Measurements from ENCODE around the gene PRKCE.

PRKCE gene

DNA sequence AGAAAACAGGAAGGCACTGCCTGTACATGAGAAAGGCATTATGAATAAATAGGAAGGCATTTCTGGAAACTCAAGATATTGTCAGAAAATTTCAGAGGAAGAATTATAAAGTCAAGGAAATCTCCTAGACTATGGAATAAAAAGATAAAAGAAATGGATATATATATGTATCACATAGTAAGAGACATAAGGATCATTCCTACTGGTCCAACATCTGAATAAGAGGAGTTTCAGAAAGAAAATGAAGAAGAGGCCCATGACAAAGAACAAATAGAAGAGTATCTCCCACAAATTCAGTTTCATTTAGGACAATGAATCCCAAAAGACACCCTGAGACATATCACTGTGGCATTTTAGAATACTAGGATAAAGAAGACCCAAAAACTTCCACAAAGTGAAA lies 178.8 kb downstream of the PRKCE start:
- DNase-seq (ENCODE audit: low spot score) (no peak), FAIRE-seq (no peak)

DNA sequence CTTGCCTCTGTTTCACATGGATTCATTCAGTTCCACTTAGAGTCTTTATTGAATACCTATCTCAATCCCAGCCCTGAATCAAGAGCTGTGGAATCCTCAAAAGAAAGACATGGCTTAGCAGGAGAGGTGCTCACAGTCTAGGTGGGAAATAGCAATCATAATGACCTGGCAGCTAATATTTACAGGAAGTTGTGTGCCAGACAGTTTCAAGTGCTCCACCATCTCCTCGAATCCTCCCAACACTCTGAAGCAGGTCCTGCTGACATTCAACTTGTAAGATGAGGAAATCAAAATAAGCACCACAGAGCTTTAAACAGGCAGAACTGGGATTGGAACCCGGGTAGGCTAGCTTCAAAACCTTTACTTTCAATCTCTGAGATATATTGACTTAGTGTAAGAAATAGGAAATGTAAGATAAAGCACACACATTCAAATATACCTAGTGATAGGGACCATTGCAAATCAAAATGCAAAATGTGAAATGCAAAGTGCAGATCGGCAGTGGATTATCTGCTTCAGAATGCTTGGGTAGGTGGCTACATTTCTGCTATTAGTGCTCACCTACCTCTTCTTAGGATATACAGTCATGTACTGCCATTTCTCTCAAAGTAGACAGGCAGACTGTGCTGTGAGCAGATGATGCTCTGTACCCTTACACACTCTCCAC lies 182.0 kb downstream of the PRKCE start:
- FAIRE-seq (no peak), DNase-seq (ENCODE audit: low spot score) (no peak)

GRCh38 chr2:45833968-45834344 lies 182.5 kb downstream of the PRKCE start:
- FAIRE-seq (no peak), DNase-seq (ENCODE audit: low spot score) (no peak)

GRCh38 chr2:45834372-45834771 lies 182.9 kb downstream of the PRKCE start:
- no peak for FAIRE-seq

GRCh38 chr2:45834858-45835257 lies 183.4 kb downstream of the PRKCE start:
- no peak for DNase-seq (ENCODE audit: low spot score)
- FAIRE-seq: no peak

More at GRCh38 chr2:45834372-45834771, 182.9 kb downstream of the PRKCE start:
- no peak for DNase-seq (ENCODE audit: low spot score)

DNA sequence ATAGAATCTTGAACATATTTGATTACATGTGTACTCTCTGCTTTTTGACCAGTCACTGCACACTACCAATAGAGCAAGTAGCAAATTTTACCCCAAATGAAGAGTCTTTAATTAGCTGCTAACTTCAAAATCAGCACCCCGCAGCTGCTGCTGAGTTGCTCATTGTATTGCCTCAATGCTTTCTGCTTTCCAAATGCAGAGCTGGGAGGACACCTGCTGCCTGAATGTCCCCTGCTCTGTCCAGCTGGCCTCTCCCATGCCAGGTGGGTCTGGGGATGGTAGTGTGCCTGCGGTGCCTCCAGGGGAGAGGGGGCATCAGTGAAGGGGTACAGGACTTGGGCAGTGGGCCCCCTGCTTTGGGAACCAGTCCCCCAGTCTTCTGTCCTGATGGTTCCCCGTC lies 184.8 kb downstream of the PRKCE start:
- no peak for DNase-seq (ENCODE audit: low spot score)
- FAIRE-seq: no peak

DNA sequence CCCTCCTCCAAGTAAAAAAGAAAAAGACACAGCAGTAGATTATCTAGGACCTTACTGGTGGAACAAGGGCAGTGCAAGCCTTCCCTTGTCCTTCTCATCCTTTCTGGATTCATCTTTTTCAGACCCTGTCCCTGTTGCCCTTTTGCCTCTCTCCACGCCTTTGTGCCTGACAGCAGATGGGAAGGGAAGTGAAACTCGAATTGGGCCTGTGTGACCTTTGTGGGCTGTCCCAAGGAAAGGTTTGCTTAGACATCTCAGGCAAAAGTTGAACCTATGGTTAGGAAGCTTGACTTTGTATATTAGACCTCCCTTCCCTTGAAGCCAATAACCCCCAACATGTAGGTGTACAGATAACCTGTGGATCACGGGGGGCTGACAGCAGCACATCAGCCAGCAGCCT lies 185.3 kb downstream of the PRKCE start:
- DNase-seq (ENCODE audit: low spot score) (no peak), FAIRE-seq (no peak)

GRCh38 chr2:45837812-45838341 lies 186.4 kb downstream of the PRKCE start:
- FAIRE-seq (no peak), DNase-seq (ENCODE audit: low spot score) (no peak)

DNA sequence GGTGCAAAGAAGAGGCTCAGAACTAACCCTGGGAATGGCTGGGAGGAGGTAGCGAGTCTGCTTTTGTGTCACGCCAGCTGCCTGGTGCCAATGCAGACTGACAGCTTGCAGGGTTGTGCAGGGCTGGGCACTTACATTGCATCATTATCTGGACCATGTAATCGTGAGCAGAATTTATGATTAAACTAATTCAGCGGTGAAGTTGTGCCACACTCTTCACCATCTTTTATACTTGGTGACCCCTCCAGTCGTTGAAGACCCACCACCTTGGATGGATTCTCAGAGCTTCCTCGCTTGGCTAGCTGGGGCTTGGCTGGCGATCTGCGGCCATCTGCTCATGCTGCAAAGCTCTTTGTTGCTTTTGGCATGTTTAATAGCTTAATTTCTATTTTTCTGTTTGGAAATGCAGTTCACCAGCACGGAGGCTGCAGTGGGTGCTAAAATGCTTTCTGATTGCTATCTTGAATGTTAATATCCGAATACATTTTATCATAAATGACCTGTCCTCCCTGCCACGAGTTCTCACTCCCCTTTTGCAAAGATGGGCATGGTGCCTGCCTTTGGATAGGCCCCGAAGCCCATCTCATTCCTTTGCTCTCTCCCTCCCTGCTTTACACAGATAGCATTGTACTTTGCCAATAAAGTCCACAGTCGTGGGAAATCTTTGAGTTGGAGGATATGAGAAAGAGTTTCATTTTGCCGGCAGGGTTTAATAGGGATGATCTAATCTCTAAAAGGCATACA lies 188.2 kb downstream of the PRKCE start:
- FAIRE-seq (no peak), DNase-seq (ENCODE audit: low spot score) (no peak)

DNA sequence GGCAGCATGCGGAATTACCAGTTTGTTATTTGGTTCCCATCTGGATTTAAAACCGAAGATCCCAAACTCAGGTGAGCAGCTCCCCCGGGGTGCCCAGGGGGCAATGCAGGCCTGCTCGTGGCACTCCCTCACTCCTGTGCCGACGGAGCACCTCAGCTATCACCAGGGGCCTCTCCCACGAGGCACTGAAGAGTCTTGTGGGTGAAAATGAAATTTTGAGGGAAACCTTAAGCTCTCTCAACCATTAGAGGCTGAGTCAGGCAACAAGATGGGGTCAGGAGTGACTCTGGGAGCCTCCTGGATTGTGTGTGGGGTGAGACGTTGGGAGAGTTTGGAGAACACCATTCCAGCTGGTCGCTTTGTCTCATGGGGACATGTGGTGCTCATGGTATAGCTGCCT lies 189.0 kb downstream of the PRKCE start:
- FAIRE-seq (no peak), DNase-seq (ENCODE audit: low spot score) (no peak)

DNA sequence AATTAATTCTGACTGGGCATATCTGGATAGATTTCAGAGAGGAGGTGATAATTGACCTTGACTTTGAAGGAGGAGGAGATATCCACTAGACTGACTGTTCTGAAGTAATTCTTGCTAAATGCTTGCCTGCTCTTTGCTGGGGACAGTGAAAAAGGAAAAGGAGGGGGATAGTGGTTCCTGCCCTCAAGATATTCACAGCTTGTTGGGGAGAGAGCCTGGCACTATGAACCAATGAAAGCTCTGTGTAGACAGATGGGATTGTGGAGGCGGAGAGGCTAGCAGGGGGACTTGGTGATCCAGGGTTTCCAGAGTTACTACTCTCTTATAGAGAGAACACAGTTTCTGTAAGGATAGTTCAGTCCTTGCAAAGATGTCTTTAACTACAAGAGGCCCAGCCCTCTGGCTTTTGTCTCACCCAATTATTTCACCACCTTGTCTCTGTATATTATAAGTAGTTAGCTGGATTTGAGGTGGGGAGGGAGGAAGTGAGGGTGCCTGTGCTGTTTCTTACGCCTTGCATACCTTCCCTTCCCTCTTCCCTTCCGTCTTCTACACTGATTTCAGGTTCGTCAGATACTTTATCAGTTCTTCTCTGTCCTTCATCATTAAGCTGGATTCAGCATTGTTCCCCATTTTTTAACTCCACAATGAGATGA lies 190.4 kb downstream of the PRKCE start:
- DNase-seq (ENCODE audit: low spot score) (no peak), FAIRE-seq (no peak)

DNA sequence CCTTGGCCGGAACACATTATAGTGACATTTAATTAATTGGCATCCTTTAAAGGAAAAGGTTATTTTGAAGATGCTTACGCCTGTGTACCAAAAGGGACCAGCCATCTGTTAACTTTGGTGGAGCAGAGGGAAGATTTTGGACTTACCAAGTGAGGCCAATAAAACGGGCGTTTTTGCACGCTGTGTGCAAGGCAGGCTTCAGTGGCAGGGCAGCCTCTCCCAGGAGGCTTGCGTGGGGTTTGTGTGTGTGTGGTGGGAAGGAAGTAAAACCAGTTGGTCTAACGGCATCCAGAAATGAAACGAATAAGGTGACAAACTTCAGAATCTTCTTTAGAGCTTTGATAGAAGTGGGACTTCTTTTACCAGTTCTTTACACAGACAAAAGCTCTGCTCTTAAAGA lies 191.7 kb downstream of the PRKCE start:
- DNase-seq (ENCODE audit: low spot score) (no peak), FAIRE-seq (no peak)

- DNase-seq (ENCODE audit: low spot score) (no peak), FAIRE-seq (no peak)
Observed at GRCh38 chr2:45844796-45845457, 193.5 kb downstream of the PRKCE start.

- FAIRE-seq (no peak), DNase-seq (ENCODE audit: low spot score) (no peak)
Observed at GRCh38 chr2:45845566-45845965, 194.1 kb downstream of the PRKCE start.

DNA sequence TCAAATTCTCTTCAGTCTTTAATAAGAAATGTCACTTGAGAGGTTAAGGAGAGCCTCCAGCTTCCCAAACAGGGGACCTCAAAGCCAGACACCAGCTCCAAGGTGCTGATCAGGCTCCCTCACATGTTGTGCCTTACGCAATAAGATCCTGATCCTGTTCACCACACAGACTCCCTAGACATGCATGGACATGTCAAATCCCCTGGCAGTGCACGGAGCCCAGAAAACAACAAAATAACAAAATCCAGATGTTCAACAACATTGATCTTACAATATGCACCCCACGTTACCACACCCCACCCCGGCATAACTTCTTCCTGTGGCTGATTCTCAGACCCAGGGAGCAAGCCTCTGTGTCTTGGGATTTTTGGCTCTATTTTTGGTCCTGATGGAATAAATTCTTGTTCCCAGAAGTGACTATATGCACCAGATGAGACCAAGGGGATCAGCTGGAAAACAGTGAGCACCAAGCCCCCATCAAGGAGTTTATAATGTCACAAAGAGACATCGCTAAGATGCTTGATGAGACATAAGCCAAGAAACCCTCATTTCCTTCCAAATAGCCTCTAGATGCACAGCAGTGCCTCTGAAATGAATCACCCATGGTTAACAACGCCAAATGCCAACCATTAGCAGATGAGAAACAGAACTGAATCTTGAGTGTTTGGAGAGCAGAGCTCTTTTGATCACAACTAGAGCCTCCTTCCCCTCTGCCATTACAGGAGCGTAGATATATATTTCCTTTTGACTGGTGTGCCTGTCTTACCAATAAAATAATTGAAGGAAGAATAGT lies 198.2 kb downstream of the PRKCE start:
- DNase-seq (ENCODE audit: low spot score) (no peak), FAIRE-seq (no peak)

DNA sequence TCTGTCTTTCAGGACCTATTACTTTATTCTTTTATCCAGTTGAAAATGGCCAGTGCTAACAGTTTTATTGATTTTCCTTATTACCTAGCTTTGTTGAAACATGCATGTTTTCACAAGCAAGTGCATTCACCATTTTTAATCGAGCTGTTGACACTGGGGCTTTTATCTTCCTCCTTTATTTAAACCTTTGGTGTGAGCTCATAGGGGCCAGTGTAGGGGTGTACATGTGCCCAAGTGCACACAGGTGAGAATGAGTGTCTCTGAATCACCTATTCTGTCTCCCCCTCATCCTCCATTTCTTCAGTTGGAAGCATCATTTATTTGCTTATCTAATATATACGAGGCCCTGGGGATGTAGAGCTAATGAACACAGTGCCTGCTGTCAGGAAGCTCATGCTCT lies 199.1 kb downstream of the PRKCE start:
- FAIRE-seq: no peak
- no peak for DNase-seq (ENCODE audit: low spot score)

GRCh38 chr2:45851111-45851510 lies 199.6 kb downstream of the PRKCE start:
- DNase-seq (ENCODE audit: low spot score) (no peak), FAIRE-seq (no peak)

GRCh38 chr2:45851576-45852304 lies 200.3 kb downstream of the PRKCE start:
- no peak for FAIRE-seq
- peak; percentile 24 for DNase-seq (ENCODE audit: low spot score)

GRCh38 chr2:45852450-45853150 lies 201.1 kb downstream of the PRKCE start:
- FAIRE-seq: no peak
- DNase-seq (ENCODE audit: low spot score): no peak

GRCh38 chr2:45855374-45855773 lies 203.9 kb downstream of the PRKCE start:
- FAIRE-seq (no peak), DNase-seq (ENCODE audit: low spot score) (no peak)
